H1 (cell line): Measurements from ENCODE around the gene CALML5. TPM values are rescaled to one million over a fixed set of nuclear protein-coding genes. Genes with fewer than 3 reads are reported as not detected.

Source experiments
- CTCF ChIA-PET: fragments of 300-600 bp; sonication (Branson Sonifier 250); formaldehyde crosslinking; loops from one replicate; lab custom pipeline; 2021; ENCODE audit not compliant: partially characterized antibody; lab: Charles Lee
- POLR2A ChIA-PET: fragments of 300-600 bp; sonication (Branson Sonifier 250); formaldehyde crosslinking; loops from one replicate; lab custom pipeline; 2021; ENCODE audit warnings: inconsistent platforms; ENCODE audit not compliant: partially characterized antibody; lab: Charles Lee
- DNase-seq, 2 experiments: peaks; one replicate each; pipeline versions ENCODE4 v3.0.0 to v3.0.0-alpha.2; 2010 to 2022; ENCODE audit warnings: low spot score in 2 of 2, low read depth in 1 of 2, mixed read lengths in 1 of 2
- FAIRE-seq: peaks from 2 replicates; lab custom pipeline; 2011; peaks lifted over from hg19 to GRCh38; lab: Jason Lieb, UNC
- H2AFZ ChIP-seq: 2 replicates; pipeline ENCODE4 v1.8.1; 2012; ENCODE audit warnings: low read length, inconsistent platforms
- H2AK5ac ChIP-seq: 2 replicates; pipeline ENCODE4 v1.6.1; 2013; ENCODE audit warnings: low read depth, low read length
- H2BK120ac ChIP-seq: replicated peaks from 2 replicates; pipeline ENCODE3; 2013; ENCODE audit warnings: low read depth, low read length, inconsistent platforms
- H2BK12ac ChIP-seq: 2 replicates; pipeline ENCODE4 v1.6.1; 2013; ENCODE audit warnings: low read depth, low read length
- H2BK15ac ChIP-seq: 2 replicates; pipeline ENCODE4 v1.6.1; 2013; ENCODE audit warnings: low read length
- H2BK20ac ChIP-seq: 2 replicates; pipeline ENCODE4 v1.6.1; 2013; ENCODE audit warnings: low read length
- H2BK5ac ChIP-seq: 2 replicates; pipeline ENCODE4 v1.6.1; 2013; ENCODE audit warnings: low read depth, low read length
- H3K14ac ChIP-seq: 2 replicates; pipeline ENCODE4 v1.6.1; 2013; ENCODE audit warnings: inconsistent platforms; ENCODE audit not compliant: insufficient read length
- H3K18ac ChIP-seq: 2 replicates; pipeline ENCODE4 v1.6.1; 2013; ENCODE audit warnings: low read length; ENCODE audit errors: extremely low read depth
- H3K23ac ChIP-seq: 2 replicates; pipeline ENCODE4 v1.6.1; 2013; ENCODE audit warnings: inconsistent platforms; ENCODE audit not compliant: insufficient read length
- H3K23me2 ChIP-seq: 2 replicates; pipeline ENCODE4 v1.6.1; 2013; ENCODE audit warnings: low read depth, low read length
- H3K27ac ChIP-seq: 2 replicates; pipeline ENCODE4 v1.6.1; 2011; ENCODE audit warnings: low read depth, low read length, inconsistent platforms
- H3K27me3 ChIP-seq, 4 experiments: replicated peaks in 1 of 4; 1 replicate in 1 of 4; 2 replicates in 3 of 4; pipeline versions ENCODE4 v1.6.1 to v1.8.1; 2011 to 2013; ENCODE audit warnings: low read length in 3 of 4, mild to moderate bottlenecking in 3 of 4, inconsistent platforms in 2 of 4, mixed read lengths in 2 of 4, moderate library complexity in 1 of 4; ENCODE audit not compliant: control insufficient read depth in 3 of 4, insufficient read depth in 3 of 4; ENCODE audit errors: extremely low read depth in 1 of 4
- H3K36me3 ChIP-seq, 4 experiments: 2 replicates each; pipeline versions ENCODE4 v1.6.1 to v1.8.1; 2011 to 2013; ENCODE audit warnings: mild to moderate bottlenecking in 4 of 4, low read length in 3 of 4, moderate library complexity in 2 of 4, control low read depth in 1 of 4, inconsistent platforms in 1 of 4; ENCODE audit not compliant: insufficient read depth in 4 of 4, control insufficient read depth in 2 of 4
- H3K4ac ChIP-seq: replicated peaks from 2 replicates; pipeline ENCODE3; 2013; ENCODE audit warnings: low read length, low read depth, mixed read lengths, inconsistent platforms; ENCODE audit not compliant: insufficient read length
- H3K4me1 ChIP-seq, 4 experiments: replicated peaks in 1 of 4; 1 replicate in 1 of 4; 2 replicates in 3 of 4; pipeline versions ENCODE4 v1.6.1 to v1.8.1; 2011 to 2013; ENCODE audit warnings: low read length in 3 of 4, inconsistent platforms in 2 of 4, mixed read lengths in 1 of 4; ENCODE audit not compliant: insufficient read depth in 4 of 4, control insufficient read depth in 3 of 4
- H3K4me2 ChIP-seq, 2 experiments: 2 replicates each; pipeline versions ENCODE4 v1.6.1 to v1.8.1; 2011 to 2013; ENCODE audit warnings: low read depth in 2 of 2, low read length in 2 of 2, control low read depth in 1 of 2, inconsistent platforms in 1 of 2, mild to moderate bottlenecking in 1 of 2; ENCODE audit not compliant: insufficient read depth in 1 of 2
- H3K4me3 ChIP-seq, 4 experiments: fragments of 200-600, 300-600 bp in 1 of 4; sonication (generic), shearing (Covaris generic), sonication (Bioruptor Twin) in 1 of 4; 2 replicates each; pipeline versions ENCODE4 v1.5.1 to v1.8.1; 2011 to 2016; ENCODE audit warnings: low read length in 4 of 4, low read depth in 3 of 4, control low read depth in 2 of 4, inconsistent platforms in 2 of 4, mild to moderate bottlenecking in 2 of 4, mixed read lengths in 1 of 4, moderate library complexity in 1 of 4; ENCODE audit not compliant: insufficient read depth in 2 of 4; ENCODE audit errors: extremely low read depth in 1 of 4
- H3K56ac ChIP-seq: replicated peaks from 2 replicates; pipeline ENCODE3; 2013; ENCODE audit warnings: low read depth, mild to moderate bottlenecking, mixed read lengths, low read length, inconsistent platforms; ENCODE audit not compliant: insufficient read length
- H3K79me1 ChIP-seq: 2 replicates; pipeline ENCODE4 v1.6.1; 2013; ENCODE audit warnings: low read depth, low read length, control low read depth
- H3K79me2 ChIP-seq, 2 experiments: 2 replicates each; pipeline versions ENCODE4 v1.6.1 to v1.8.1; 2012 to 2013; ENCODE audit warnings: low read length in 2 of 2, mild to moderate bottlenecking in 2 of 2, inconsistent platforms in 1 of 2; ENCODE audit not compliant: insufficient read depth in 2 of 2, control insufficient read depth in 1 of 2
- H3K9ac ChIP-seq, 4 experiments: replicated peaks in 1 of 4; 1 replicate in 1 of 4; 2 replicates in 3 of 4; pipeline versions ENCODE4 v1.6.1 to v1.8.1; 2011 to 2013; ENCODE audit warnings: low read depth in 3 of 4, low read length in 3 of 4, control low read depth in 2 of 4, mild to moderate bottlenecking in 2 of 4, moderate library complexity in 2 of 4, inconsistent platforms in 1 of 4; ENCODE audit errors: extremely low read depth in 1 of 4
- H3K9me3 ChIP-seq, 2 experiments: 2 replicates each; pipeline versions ENCODE4 v1.6.1 to v1.8.1; 2012 to 2013; ENCODE audit warnings: mild to moderate bottlenecking in 2 of 2, moderate library complexity in 2 of 2, control low read depth in 1 of 2, inconsistent platforms in 1 of 2, low read depth in 1 of 2, low read length in 1 of 2, mixed read lengths in 1 of 2; ENCODE audit not compliant: insufficient read depth in 2 of 2
- H4K20me1 ChIP-seq, 2 experiments: replicated peaks in 1 of 2; 2 replicates each; pipeline versions ENCODE3 to v1.8.1; 2011 to 2013; ENCODE audit warnings: inconsistent platforms in 2 of 2, low read length in 2 of 2, mild to moderate bottlenecking in 1 of 2; ENCODE audit not compliant: insufficient read depth in 2 of 2, control insufficient read depth in 1 of 2
- H4K5ac ChIP-seq: 2 replicates; pipeline ENCODE4 v1.6.1; 2013; ENCODE audit warnings: low read length, low read depth, mixed read lengths, inconsistent platforms; ENCODE audit not compliant: insufficient read length
- H4K8ac ChIP-seq: 2 replicates; pipeline ENCODE4 v1.8.0; 2013; ENCODE audit warnings: mild to moderate bottlenecking, moderate library complexity, low read length, inconsistent platforms; ENCODE audit not compliant: insufficient read depth; ENCODE audit errors: extremely low read depth
- H4K91ac ChIP-seq: replicated peaks from 2 replicates; pipeline ENCODE3; 2013; ENCODE audit warnings: low read length, mixed read lengths, inconsistent platforms; ENCODE audit not compliant: insufficient read length
- CEBPB ChIP-seq: IDR thresholded peaks from 2 replicates; pipeline ENCODE4 v1.6.1; 2012; ENCODE audit warnings: low read depth, low read length
- EP300 ChIP-seq, 2 experiments: IDR thresholded peaks; 1 replicate in 1 of 2; 2 replicates in 1 of 2; pipeline ENCODE4 v1.6.1; 2011 to 2012; ENCODE audit warnings: low read depth in 2 of 2, low read length in 2 of 2, mild to moderate bottlenecking in 2 of 2, borderline replicate concordance in 1 of 2, inconsistent platforms in 1 of 2, moderate library complexity in 1 of 2
- HDAC2 ChIP-seq, 2 experiments: fragments of 300-600 bp in 1 of 2; sonication (generic) in 1 of 2; IDR thresholded peaks; 2 replicates each; pipeline ENCODE4 v1.6.1; 2011 to 2012; ENCODE audit warnings: low read depth in 2 of 2, low read length in 2 of 2, mild to moderate bottlenecking in 2 of 2, moderate library complexity in 2 of 2, borderline replicate concordance in 1 of 2, inconsistent platforms in 1 of 2
- JUN ChIP-seq: IDR thresholded peaks from 2 replicates; pipeline ENCODE4 v1.6.1; 2011; ENCODE audit warnings: low read depth, mild to moderate bottlenecking, improper control_type of control experiment, low read length
- KDM4A ChIP-seq: IDR thresholded peaks from one replicate; pipeline ENCODE4 v1.7.1; 2012; ENCODE audit warnings: low read depth, mild to moderate bottlenecking, moderate library complexity, low read length, inconsistent platforms; ENCODE audit not compliant: severe bottlenecking
- RFX5 ChIP-seq: IDR thresholded peaks from 2 replicates; pipeline ENCODE4 v1.6.1; 2011; ENCODE audit warnings: low read depth, low read length, improper control_type of control experiment, borderline replicate concordance
- SP2 ChIP-seq: IDR thresholded peaks from 2 replicates; pipeline ENCODE4 v1.6.1; 2012; ENCODE audit warnings: mild to moderate bottlenecking, low read length, inconsistent platforms
- SUZ12 ChIP-seq: fragments of 200-600 bp; sonication (generic); IDR thresholded peaks from 2 replicates; pipeline ENCODE4 v1.6.1; 2012; ENCODE audit warnings: mild to moderate bottlenecking, inconsistent platforms, low read length, moderate library complexity, mixed read lengths
- WGBS, 2 experiments: shearing (Covaris generic) in 1 of 2; methylation state at CpG; one replicate each; pipeline versions ENCODE4 v1.1.6 to v1.1.7; 2013 to 2015; ENCODE audit warnings: low lambda C conversion rate in 2 of 2, mixed read lengths in 2 of 2, inconsistent platforms in 1 of 2, low coverage in 1 of 2, missing lambda C conversion rate in 1 of 2; ENCODE audit not compliant: insufficient replicate concordance in 2 of 2, insufficient coverage in 1 of 2, insufficient read length in 1 of 2; ENCODE audit errors: extremely low coverage in 1 of 2, missing lambda C conversion rate in 1 of 2; 5-methylcytosine and 5-hydroxymethylcytosine counted together
- polyA plus RNA-seq, 7 experiments: library from polyadenylated mRNA; depleted of rRNA in 3 of 7; stranded (reverse) in 5 of 7; unstranded in 2 of 7; fragments of >200 nt in 5 of 7; fragments of 200-250 nt in 2 of 7; gene quantifications; 1 replicate in 5 of 7; 2 replicates in 1 of 7; 4 replicates in 1 of 7; pipeline versions ENCODE4 v1.2.1 to v1.2.3, GENCODE V29; 2011 to 2013; ENCODE audit warnings: missing spikeins in 2 of 7, mixed read lengths in 2 of 7
- total RNA-seq: library from RNA; stranded (reverse); fragmentation: NEBNext Ultra II Directional; extraction: Animal tissue kit (Norgen Biotek cat#: 25700); gene quantifications from 2 replicates; pipeline ENCODE4 v1.2.1, GENCODE V29; 2021

Gene CALML5
- total and polyA plus RNA-seq, 2 of the 8 experiments (the other 6 are each of a cell fraction or from before 2014, with no cell fraction given) = not detected

DNA sequence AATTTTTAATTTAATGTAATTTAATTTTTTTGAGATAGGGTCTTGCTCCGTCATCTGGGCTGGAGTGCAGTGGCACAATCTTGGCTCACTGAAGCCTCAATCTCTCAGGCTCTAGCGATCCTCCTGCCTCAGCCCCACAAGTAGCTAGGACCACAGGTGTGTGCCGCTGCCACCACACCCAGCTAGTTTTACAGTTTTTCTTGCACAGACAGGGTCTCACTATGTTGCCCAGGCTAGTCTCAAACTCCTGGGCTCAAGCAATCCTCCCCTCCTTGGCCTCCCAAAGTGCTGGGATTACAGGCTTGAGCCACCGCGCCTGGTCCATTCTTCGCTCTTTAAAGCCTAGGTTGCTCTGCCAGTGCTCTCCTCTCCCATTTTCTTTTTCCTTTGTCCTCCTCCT is 38.3 kb upstream of the CALML5 start:
- H3K18ac ChIP-seq = no peak overlapping the region
- WGBS, 2 experiments = 81% methylated on average over 6 of the region's 6 CpGs; no CpG with 5 or more reads in 1 of the 2 experiments
- H4K5ac ChIP-seq = no peak overlapping the region
- no peak overlapping the region for H2BK12ac ChIP-seq
- ChIA-PET CTCF (interaction anchor here (1.2 to 2.8 kb wide), 3 partner anchors 11 to 20 kb away, joined by 3 to 9 read pairs (median 6); partner anchors contain the start of gene CALML3), POLR2A (no interaction called here)
- H3K4me2 ChIP-seq = no peak overlapping the region
- no peak overlapping the region for H3K27ac ChIP-seq
- H3K4me3 ChIP-seq = no peak overlapping the region
- H3K4ac ChIP-seq = no peak overlapping the region
- no peaks in the 10 kb centered on the region for H3K79me1 ChIP-seq
- no peaks in the 10 kb centered on the region for H3K27me3 ChIP-seq
- no peak overlapping the region for H2BK5ac ChIP-seq
- no peak overlapping the region for H2BK20ac ChIP-seq
- no peaks in the 10 kb centered on the region for H4K20me1 ChIP-seq
- H3K9me3 ChIP-seq = peaks cover 3 to 5% of the 10 kb centered on the region in 2 experiments; a peak in 2 of 4 replicates
- no peak for TF ChIP-seq RFX5
- no peak for TF ChIP-seq HDAC2 (IDR thresholded peaks at IDR 0.05; ENCODE audit: borderline replicate concordance in 1 of 2, low read depth in 2 of 2, low read length in 2 of 2)
- no peak for TF ChIP-seq SP2
- TF ChIP-seq EP300 (IDR thresholded peaks at IDR 0.05; ENCODE audit: borderline replicate concordance in 1 of 2, low read depth in 2 of 2, low read length in 2 of 2) = no peak
- TF ChIP-seq KDM4A = no peak
- TF ChIP-seq JUN = no peak
- no peak for TF ChIP-seq CEBPB
- no peak for TF ChIP-seq SUZ12
- no peak overlapping the region for H3K14ac ChIP-seq
- DNase-seq (no peak), FAIRE-seq (no peak)
- H2BK120ac ChIP-seq = no peak overlapping the region
- no peak overlapping the region for H2BK15ac ChIP-seq
- H3K9ac ChIP-seq = no peak overlapping the region
- no peak overlapping the region for H2AFZ ChIP-seq
- no peak overlapping the region for H3K56ac ChIP-seq
- H2AK5ac ChIP-seq = no peak overlapping the region
- H3K36me3 ChIP-seq = no peaks in the 10 kb centered on the region
- H3K4me1 ChIP-seq = no peaks in the 10 kb centered on the region
- H3K23me2 ChIP-seq = no peaks in the 10 kb centered on the region
- no peak overlapping the region for H3K23ac ChIP-seq
- no peak overlapping the region for H4K91ac ChIP-seq
- H3K79me2 ChIP-seq = no peaks in the 10 kb centered on the region
- no peak overlapping the region for H4K8ac ChIP-seq
